GM21447 (cell line): ENCODE measurements around the gene B4GALNT3.

ENCODE experiments used
- ATAC-seq: cut with Tn5 transposase; IDR thresholded peaks from one replicate; pipeline ENCODE4 v1.9.1; 2021; ENCODE audit not compliant: unreplicated experiment

The B4GALNT3 gene

DNA sequence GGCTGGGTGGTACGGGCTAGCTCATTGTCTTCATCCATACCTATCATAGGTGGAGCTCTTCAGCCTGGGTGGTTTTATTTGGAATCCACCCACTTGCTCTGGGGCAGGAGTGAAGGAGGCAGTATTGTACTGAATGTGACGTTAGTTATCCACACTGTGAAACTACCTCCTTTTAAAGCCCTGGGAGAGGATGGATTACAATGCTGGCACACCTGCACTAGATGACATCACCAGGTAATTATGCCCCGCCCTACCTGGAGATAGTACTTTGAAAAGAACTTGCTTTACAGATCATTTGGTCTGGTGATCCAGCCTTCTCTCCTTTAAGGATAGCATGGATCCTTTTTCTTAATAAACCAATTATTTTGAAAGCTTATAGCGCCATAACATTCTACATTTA, 78.0 kb downstream of the B4GALNT3 start:
- no peak for ATAC-seq

DNA sequence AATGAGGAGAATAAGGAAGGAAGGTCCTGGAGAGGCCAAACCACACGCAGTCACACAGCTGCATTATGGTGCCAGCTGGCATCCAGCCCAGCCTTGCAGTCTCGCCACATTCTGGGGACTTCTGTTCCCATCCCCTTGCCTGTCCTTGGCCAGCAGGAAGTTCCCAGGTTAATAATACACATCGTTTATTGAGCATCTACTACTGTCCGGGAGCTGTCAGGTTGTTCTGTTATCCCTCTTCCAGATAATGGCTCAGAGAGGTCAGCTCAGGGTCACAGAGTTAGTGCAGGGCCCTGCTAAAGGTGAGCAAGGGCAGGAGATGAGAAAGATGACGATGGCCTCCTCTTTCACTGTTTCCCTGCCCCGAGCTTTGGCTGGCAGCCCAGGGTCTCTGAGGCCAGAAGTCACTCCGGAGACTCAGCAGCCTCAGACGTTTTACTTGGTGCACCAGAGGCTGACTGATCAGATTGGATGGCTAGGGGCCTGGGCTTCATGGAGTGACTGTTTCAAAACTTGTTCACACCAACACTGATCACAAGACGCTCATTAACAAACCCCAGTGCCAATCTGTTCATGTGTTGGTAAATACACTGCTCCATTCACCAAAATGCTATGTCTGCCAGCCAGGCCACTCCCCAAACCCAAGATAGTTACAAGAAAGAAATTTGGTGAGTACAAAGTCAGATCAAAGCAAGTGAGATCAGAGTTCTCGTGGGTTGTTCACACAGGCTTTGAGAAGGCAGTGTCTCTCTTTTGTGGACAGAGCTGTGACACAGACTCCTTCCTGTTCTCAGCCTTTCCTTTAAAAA, 79.2 kb downstream of the B4GALNT3 start:
- no peak for ATAC-seq

DNA sequence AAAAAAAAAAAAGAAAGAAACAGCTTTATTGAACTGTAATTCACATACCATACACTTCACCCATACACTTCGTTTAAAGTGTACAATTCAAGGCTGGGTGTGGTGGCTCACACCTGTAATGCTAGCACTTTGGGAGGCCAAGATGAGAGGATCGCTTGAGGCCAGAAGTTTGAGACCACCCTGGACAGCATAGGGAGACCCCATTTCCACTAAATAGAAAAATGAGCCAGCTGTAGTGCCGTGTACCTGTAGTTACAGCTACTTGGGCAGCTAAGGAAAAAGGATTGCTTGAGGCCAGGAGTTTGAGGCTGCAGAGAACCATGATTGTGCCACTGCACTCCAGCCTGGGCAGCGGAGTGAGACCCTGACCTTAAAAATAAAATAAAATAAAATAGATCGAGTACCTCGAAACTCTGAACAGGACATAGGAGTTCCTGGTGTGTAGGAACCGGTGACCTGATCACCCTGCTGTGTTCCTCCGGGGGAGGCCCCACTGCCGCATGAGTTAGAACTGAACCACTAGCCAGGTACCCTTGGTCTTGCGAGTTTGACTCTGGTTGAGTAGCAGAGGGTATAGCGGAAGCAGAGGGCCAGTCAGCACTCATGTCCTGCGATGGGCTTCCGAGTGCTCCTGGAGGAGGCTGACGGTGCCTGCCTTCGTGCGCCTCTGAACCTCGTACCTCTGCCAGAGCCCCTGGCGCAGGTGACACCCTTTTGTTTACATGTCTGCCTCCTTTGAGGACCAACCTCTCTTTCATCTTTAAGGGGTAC, 80.0 kb downstream of the B4GALNT3 start:
- no peak for ATAC-seq

DNA sequence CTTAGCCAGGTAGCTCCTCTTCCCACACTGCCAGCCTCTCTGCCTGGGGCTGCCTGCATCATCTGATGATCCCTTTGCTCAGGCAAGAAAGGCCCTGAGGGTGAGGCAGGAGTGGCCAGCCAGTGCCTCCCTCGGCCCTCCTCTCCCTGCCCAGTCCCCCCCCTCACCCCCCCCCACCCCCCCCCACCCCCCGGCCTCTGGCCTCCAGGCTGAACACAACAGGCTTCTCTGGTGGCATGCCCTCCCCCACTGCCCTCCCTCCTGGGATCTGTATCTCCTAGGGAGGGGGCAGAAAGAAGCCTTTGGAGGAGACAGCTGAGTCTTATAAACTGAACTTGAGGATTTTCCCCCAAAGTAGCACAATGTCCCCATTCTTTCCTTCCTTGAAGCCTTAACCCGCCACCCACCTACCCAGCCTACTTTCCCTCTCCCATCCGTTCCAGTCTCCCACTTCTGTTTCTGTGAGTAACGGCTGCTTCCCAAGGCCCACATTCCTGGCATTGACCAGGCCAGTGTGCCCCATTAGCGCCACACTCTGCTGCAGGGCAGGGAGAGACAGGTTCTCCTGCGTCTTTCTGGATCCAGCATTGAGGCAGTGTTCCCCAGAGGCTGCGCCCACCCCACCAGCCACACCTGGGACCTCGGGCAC, 82.1 kb downstream of the B4GALNT3 start:
- ATAC-seq = no peak

DNA sequence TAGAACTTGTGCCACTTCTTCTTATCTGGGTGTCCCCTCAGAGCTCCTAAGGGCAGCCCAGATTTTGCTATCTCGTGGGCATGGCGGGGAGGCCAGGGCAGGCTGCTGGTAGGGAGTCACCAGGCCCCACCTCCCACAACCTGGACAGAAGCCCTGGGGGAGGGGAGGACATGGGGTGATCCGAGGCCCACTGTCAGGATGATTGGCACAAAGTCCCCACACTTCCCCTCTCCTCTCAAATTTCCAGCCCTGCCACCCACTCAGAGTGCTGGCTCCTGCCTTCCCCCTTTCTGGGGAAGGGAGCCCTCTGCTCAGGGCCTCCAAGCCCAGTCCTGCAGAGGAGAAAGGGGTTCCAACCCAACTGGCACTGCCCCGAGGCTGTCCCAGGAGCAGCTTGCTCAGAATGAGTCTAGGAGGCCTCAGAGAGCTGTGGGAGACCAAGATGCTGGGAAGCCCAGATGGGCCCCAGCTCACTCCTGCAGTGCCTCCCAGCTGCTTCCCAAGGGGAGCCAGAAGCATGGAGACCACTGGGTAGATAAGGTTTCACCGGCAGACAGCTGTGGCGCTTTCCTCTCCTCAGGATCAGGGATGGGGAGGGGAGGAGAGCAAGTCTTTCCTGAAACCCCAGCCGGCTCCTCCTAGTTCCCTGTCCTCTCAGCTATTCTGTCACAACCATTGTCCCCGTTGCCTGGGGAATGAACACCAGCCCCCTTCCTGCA, 82.8 kb downstream of the B4GALNT3 start:
- no peak for ATAC-seq

DNA sequence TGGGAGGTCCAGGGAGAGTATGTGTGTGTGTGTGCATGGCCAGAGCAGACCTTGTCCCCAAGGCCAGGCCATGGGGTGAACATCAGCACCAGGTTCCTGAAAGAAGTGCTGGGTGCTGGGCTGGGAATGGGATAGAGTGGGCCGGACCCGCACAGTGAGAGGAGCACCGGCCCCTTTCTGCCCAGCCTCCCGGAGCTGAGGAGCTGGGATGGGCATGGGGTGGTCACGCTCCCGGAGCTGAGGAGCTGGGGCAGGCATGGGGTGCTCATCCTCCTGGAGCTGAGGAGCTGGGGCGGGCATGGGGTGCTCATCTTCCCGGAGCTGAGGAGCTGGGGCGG, 83.3 kb downstream of the B4GALNT3 start:
- no peak for ATAC-seq

DNA sequence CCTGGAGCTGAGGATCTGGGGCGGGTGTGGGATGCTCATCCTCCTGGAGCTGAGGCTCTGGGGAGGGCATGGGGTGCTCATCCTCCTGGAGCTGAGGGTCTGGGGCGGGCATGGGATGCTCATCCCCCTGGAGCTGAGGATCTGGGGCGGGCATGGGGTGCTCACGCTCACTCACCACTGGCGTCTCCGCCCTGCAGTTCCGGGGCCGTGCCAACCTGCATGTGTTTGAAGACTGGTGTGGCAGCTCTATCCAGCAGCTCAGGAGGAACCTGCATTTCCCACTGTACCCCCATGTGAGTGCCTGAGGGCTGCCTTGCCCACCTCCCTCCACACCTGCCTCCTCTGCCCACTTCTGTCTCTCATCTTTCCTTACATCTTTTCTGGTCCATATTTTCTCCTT, 84.4 kb downstream of the B4GALNT3 start:
- ATAC-seq = no peak

DNA sequence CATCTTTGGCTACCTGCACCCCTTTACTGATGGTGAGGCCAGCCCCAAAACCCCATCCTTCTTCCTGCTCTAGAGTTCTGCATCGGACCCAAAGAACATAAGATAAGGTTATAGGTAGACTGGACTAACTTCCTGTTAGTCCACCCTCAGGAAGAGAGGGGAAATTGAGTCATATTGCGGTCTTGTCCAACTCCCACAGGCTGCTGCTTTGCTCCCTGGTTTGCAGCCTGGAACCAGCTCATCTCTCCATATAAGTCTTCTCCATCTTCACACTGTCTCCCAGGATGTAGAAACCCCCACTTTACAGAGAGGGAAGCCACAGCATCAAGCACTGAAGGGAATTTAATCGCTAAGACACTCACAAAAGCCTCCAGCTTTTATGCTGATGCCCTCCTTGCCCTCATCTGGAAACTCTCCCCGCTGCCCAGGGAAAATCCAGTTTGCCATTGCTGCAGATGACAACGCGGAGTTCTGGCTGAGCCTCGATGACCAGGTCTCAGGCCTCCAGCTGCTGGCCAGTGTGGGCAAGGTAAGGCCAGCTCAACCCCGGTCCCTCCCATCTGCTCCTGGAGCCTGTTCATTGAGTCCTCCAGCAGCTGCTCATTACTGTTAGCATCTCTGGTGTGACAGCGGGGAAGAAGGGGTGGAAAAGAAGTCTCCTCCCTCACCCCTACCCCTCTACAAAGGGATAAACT, 85.3 kb downstream of the B4GALNT3 start:
- no peak for ATAC-seq

DNA sequence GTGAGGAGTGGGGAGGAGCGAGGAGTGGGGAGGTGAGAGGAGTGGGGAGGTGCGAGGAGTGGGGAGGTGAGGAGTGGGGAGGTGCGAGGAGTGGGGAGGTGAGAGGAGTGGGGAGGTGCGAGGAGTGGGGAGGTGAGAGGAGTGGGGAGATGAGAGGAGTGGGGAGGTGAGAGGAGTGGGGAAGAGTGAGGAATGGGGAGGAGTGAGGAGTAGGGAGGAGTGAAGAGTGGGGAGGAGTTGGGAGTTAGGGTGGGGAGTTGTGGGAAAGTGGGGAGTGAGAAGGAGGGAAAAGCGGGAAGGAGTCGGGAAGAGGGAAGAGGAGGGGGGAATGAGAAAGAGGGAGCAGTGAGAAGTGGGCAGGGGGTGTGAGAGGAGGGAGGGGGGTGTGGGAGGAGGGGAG, 86.1 kb downstream of the B4GALNT3 start:
- no peak for ATAC-seq

DNA sequence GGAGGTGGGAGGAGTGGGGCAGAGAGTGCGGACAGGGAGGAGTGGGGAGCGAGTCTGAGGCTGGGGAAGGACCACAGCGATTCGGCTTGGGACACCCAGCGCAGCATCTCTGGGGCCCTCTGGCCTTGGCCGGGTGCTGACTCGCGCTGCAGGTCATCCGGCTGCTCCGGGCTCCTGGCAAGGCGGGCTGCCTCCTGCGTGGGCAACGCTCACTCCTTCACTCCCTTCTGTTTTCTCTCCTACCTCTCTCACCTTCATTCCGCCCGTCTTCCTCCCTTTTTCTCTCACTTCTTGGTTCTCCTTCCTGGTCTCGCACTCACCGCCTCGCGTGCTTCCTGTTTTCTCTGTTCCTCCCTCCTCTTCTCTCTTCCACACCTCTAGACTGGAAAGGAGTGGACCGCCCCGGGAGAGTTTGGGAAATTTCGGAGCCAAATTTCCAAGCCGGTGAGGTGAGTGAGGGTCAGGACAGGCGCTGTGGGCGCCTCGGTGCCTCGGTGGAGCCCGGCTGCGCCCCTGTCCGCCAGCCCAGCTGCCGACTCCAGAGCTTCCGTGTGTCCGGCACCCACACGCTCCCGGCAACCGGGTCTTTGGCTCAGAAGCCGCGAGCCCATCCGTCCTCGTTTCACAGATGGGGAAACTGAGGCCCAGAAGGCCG, 86.7 kb downstream of the B4GALNT3 start:
- no peak for ATAC-seq

DNA sequence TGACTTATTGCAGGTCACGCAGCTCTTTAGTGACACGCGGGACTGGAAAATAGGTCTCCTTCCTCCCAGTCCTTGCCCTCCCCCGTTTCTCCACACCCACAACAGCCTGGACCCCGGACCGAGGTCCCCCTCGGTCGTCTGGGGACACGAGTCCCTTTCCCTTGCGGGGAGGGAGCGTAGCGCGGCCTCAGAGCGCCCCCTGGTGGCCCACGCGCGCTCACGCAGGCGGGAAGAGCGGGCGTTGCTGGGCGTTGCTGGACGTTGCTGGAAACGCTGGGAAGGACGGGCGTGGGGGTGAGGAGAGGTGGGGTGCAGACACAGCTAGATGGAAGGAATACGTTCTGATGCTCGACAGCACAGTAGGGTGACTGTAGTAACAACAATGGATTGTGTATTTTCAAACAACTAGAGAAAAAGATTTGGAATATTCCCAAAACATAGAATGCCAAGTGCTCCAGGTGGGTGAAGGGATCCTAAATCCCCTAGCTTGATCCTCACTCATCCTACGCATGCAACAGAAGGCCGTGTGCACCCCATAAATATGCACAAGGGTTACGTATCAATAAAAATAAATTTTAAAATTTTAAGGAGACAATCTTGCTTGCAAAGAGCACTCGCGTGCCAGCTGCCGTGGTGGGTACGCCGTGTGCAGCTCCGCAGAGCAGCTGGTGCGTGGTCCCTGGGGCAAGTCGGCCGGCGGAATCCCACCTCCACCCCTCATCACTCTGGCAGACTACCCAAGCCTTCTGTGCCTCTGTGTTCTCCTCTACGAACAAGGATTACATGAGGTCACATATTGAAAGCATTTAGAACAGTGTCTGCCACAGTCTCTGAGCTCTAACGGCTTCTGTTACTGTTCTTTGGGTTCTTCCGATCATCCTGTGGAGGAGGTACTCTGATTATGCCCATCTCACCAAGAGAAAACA, 87.4 kb downstream of the B4GALNT3 start:
- no peak for ATAC-seq

DNA sequence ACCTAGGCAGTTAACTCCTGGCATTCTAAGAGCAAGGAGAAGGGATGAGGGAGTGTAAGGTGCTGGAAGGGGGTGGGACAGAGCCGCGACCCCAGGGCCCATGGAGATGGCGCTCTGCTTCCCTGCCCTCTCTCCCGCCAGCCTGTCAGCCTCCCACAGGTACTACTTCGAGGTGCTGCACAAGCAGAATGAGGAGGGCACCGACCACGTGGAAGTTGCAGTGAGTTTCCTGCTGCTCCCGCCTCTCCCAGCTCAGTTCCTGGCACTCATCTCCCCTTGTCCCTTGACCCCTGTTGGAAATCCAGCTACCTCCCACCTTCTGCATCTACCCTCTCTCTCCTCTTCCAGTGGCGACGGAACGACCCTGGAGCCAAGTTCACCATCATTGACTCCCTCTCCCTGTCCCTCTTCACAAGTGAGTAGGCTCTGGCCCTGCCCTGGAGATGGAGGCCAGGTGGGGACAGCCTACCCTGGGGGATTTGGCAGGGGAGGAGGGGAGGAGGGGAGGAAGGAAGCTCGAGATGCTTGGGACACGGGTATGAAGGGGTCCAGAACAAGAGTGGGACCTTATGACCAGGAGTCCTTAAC, 88.2 kb downstream of the B4GALNT3 start:
- no peak for ATAC-seq

DNA sequence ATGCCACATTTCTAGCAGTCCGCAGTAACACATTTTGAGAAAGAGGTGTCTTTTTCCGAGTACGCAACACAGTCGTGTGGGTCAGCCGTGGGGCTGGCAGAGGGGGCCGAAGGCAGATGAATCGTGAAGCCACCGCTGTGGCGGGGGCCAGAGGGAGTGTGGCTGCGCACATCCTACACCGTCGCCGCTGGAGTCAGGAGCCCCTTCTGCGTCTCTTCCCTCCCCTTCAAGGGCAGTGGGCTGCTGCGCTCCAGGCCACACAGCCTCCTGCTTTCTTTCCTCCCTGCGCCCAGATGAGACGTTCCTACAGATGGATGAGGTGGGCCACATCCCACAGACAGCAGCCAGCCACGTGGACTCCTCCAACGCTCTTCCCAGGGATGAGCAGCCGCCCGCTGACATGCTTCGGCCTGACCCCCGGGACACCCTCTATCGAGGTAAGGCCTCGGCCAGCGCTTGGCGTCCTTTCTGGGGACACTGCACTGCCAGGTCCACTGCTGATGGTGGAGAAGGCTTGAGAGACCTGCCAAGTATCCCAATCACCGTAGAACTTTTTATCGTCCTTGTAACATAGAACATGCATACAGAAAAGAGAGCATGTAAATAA, 89.8 kb downstream of the B4GALNT3 start:
- no peak for ATAC-seq

DNA sequence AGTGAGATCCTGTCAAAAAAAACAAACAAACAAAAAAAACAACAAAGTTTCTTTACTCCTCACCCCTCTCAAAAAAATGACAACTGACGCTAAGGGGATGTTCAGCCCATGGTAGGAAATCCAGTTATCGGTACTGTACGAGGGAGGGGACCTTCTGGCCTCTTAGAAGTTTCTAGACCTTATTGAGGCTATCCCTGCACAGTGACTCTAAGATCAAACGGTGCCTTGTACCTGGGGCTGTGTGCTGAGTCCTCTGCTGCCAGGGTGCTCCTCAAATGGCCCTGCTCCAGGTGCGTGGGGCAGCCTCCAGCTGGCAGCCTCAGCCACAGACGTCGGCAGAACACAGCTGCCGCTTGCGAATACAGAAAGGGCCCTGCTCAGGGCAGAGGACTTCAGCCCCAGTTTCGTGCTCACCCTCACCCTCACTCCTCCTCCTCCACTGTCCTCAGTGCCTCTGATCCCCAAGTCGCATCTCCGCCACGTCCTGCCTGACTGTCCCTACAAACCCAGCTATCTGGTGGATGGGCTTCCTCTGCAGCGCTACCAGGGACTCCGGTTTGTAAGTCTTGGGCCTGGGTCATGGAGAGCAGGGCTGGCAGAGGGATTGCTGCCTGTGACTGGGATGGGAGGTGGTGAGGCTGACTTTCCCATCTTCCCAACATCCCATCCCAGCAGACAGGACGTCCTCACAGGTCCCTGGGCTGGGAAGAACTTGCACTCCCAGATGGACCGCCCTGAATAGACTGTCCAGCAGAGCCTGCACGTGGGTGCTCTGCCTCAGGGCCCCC, 90.9 kb downstream of the B4GALNT3 start:
- ATAC-seq = no peak

DNA sequence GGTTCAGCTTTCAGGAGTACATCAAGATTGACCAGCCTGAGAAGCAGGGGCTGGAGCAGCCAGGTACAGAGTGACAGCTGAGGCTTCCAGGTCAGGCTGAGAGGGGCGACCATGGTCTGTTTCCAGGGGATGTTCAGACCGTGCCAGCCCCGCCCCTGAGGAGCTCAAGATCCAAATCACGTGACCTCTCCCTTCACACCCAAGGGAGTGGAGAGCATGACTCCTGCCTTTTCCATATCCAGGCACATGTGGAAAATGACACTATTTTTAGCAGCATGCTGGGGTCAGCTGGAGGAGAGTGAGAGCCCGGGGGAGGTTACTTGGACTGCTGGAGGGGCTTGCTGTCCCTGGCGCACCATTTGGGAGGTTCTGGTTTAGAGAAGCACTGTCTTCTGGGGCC, 92.7 kb downstream of the B4GALNT3 start:
- ATAC-seq = no peak

DNA sequence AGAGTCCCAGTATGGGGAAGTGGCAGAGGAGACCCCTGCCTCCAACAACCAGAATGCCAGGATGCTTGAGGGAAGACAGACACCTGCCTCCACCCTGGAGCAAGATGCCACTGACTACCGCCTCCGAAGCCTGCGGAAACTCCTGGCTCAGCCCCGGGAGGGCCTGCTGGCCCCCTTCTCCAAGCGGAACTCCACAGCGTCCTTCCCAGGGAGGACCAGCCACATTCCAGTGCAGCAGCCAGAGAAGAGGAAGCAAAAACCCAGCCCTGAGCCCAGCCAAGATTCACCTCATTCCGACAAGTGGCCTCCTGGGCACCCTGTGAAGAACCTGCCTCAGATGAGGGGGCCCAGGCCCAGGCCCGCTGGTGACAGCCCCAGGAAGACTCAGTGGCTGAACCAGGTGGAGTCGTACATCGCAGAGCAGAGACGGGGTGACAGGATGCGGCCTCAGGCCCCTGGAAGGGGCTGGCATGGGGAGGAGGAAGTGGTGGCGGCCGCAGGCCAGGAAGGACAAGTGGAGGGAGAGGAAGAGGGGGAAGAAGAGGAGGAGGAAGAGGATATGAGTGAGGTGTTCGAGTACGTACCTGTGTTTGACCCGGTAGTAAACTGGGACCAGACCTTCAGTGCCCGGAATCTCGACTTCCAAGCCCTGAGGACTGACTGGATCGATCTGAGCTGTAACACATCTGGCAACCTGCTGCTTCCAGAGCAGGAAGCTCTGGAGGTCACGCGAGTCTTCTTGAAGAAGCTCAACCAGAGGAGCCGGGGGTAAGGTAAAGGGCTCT, 93.7 kb downstream of the B4GALNT3 start:
- no peak for ATAC-seq

DNA sequence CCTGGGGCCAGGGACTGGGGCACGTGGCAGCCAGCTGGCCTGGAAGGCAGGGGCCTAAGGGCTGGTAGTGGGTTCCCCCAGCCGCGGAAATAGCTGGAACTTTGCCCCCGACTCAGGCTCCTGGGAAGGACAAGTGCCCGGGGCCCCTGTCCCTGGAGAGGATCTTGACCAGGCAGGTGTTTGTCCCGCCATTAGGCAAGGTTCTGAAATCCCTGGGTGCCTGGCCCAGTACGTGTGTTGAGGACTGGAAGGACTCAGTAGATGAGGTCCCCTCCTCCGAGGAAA, 94.2 kb downstream of the B4GALNT3 start:
- no peak for ATAC-seq
